Loucy (cell line): ENCODE measurements around the gene SLC22A24.

Experiments used
- CTCF ChIP-seq: fragments of 200-600 bp; sonication (generic); conservative IDR thresholded peaks from 2 replicates; pipeline ENCODE4 v1.5.1; 2014; ENCODE audit warnings: mild to moderate bottlenecking, antibody characterized with exemption, low read length
- EZH2phosphoT487 ChIP-seq: fragments of 200-600 bp; IDR thresholded peaks from 2 replicates; pipeline ENCODE4 v1.6.1; 2018; ENCODE audit warnings: antibody characterized with exemption, mild to moderate bottlenecking, moderate library complexity, borderline replicate concordance

GRCh38 chr11:63180536-63180935 is 36.5 kb upstream of the SLC22A24 start:
- TF ChIP-seq CTCF (no peak), EZH2phosphoT487 (no peak)
